GM19397 (cell line): ENCODE results near the gene MTG1.
"Not testable (repeated sequence)": the region's sequence is repeated elsewhere in the genome, so short reads cannot be mapped to it uniquely, and the experiment has no call there.

Experiments
- ATAC-seq: cut with Tn5 transposase; IDR thresholded peaks from one replicate; pipeline ENCODE4 v1.9.1; 2021; ENCODE audit warnings: mild to moderate bottlenecking, moderate library complexity; ENCODE audit not compliant: unreplicated experiment

Gene MTG1

GRCh38 chr10:133462512-133463305 is 68.8 kb downstream of the MTG1 start:
- ATAC-seq = no peak

- no peak for ATAC-seq
These were observed 70.7 kb downstream of the MTG1 start for GRCh38 chr10:133464582-133465031.

GRCh38 chr10:133465191-133465949 is 71.4 kb downstream of the MTG1 start:
- no peak for ATAC-seq

GRCh38 chr10:133465950-133466474 is 72.1 kb downstream of the MTG1 start:
- no peak for ATAC-seq

GRCh38 chr10:133466683-133467275 is 72.8 kb downstream of the MTG1 start:
- ATAC-seq = no peak

GRCh38 chr10:133467286-133467911 is 73.4 kb downstream of the MTG1 start:
- ATAC-seq = no peak

GRCh38 chr10:133469205-133469604 is 75.2 kb downstream of the MTG1 start:
- not testable (repeated sequence) for ATAC-seq

GRCh38 chr10:133471300-133472109 is 77.5 kb downstream of the MTG1 start:
- no peak for ATAC-seq
